Glomerular visceral epithelial cell (primary cell): ENCODE measurements around the gene IL2RA.
"Not testable (repeated sequence)": the region's sequence is repeated elsewhere in the genome, so short reads cannot be mapped to it uniquely, and the experiment has no call there.

Source experiments
- DNase-seq: peaks from one replicate; pipeline ENCODE4 v3.0.0-alpha.2; 2016; ENCODE audit errors: extremely low spot score

Gene IL2RA

GRCh38 chr10:5961405-5962100 is 100.6 kb downstream of the IL2RA start:
- no peak for DNase-seq

GRCh38 chr10:5960973-5961275 is 101.2 kb downstream of the IL2RA start:
- not testable (repeated sequence) for DNase-seq
